B cell (primary cell): ENCODE data around the gene RANBP3. TPM values are rescaled to one million over a fixed set of nuclear protein-coding genes. Genes with fewer than 3 reads are reported as not detected.

ENCODE experiments used
- ATAC-seq: fragments of 200-7000 bp; cut with Tn5 transposase; one replicate; pipeline ENCODE4 v1.10.0; 2021; ENCODE audit warnings: low read depth, mild to moderate bottlenecking, moderate number of reproducible peaks, moderate library complexity
- CTCF ChIA-PET: fragments of 350-600 bp; sonication (Branson Sonifier 250); formaldehyde crosslinking; loops from one replicate; lab custom pipeline; 2021; ENCODE audit warnings: antibody characterized with exemption, inconsistent platforms; lab: Charles Lee
- POLR2A ChIA-PET: fragments of 350-600 bp; sonication (Branson Sonifier 250); formaldehyde crosslinking; loops from one replicate; lab custom pipeline; 2021; ENCODE audit warnings: antibody characterized with exemption; lab: Charles Lee
- DNase-seq: peaks from one replicate; pipeline ENCODE4 v3.0.0; 2013
- H2AFZ ChIP-seq: 2 replicates; pipeline ENCODE4 v1.6.1; 2012; ENCODE audit warnings: mild to moderate bottlenecking, low read depth, low read length; ENCODE audit not compliant: insufficient read depth, poor library complexity, severe bottlenecking
- H3K27ac ChIP-seq, 2 donors: 1 replicate in 1 of 2; 2 replicates in 1 of 2; pipeline ENCODE4 v1.5.1; 2012 to 2013; ENCODE audit warnings: low read length in 2 of 2, mild to moderate bottlenecking in 2 of 2, moderate library complexity in 1 of 2
- H3K27me3 ChIP-seq, 4 experiments: fragments of 200-600 bp in 1 of 4; sonication (generic) in 1 of 4; replicated peaks in 1 of 4; 1 replicate in 2 of 4; 2 replicates in 2 of 4; pipeline versions ENCODE4 v1.6.1 to v1.7.0; 2013 to 2016; ENCODE audit warnings: low read length in 3 of 4, mild to moderate bottlenecking in 2 of 4, mixed read lengths in 1 of 4, moderate library complexity in 1 of 4; ENCODE audit not compliant: insufficient read depth in 4 of 4, control insufficient read depth in 3 of 4; ENCODE audit errors: control extremely low read depth in 1 of 4
- H3K36me3 ChIP-seq, 2 experiments: replicated peaks in 1 of 2; 1 replicate in 1 of 2; 2 replicates in 1 of 2; pipeline versions ENCODE4 v1.6.1 to v1.7.1; 2013; ENCODE audit warnings: low read length in 1 of 2; ENCODE audit not compliant: insufficient read depth in 2 of 2, control insufficient read depth in 1 of 2; ENCODE audit errors: control extremely low read depth in 1 of 2, extremely low read depth in 1 of 2
- H3K4me1 ChIP-seq, 2 donors: fragments of 200-600 bp in 1 of 2; sonication (generic) in 1 of 2; 1 replicate in 1 of 2; 2 replicates in 1 of 2; pipeline versions ENCODE4 v1.5.1 to v1.6.1; 2013 to 2017; ENCODE audit warnings: low read length in 2 of 2; ENCODE audit not compliant: control insufficient read depth in 2 of 2, insufficient read depth in 2 of 2
- H3K4me2 ChIP-seq: replicated peaks from 2 replicates; pipeline ENCODE3; 2012; ENCODE audit warnings: mild to moderate bottlenecking, low read depth, low read length; ENCODE audit not compliant: poor library complexity, severe bottlenecking
- H3K4me3 ChIP-seq, 5 experiments: fragments of 200-600 bp in 1 of 5; sonication (generic) in 1 of 5; 1 replicate in 3 of 5; 2 replicates in 2 of 5; pipeline versions ENCODE4 v1.5.1 to v1.7.0; 2011 to 2016; ENCODE audit warnings: low read length in 4 of 5, mild to moderate bottlenecking in 4 of 5, low read depth in 2 of 5, control low read depth in 1 of 5, moderate library complexity in 1 of 5; ENCODE audit not compliant: insufficient read depth in 1 of 5; ENCODE audit errors: control extremely low read depth in 1 of 5, extremely low read depth in 1 of 5
- H3K79me2 ChIP-seq: fragments of 200-600 bp; sonication (generic); one replicate; pipeline ENCODE4 v1.6.0; 2016; ENCODE audit warnings: low read length; ENCODE audit not compliant: control insufficient read depth, insufficient read depth
- H3K9ac ChIP-seq: fragments of 200-600 bp; sonication (generic); 2 replicates; pipeline ENCODE4 v1.6.1; 2017; ENCODE audit warnings: mild to moderate bottlenecking, low read length, moderate library complexity
- H3K9me3 ChIP-seq, 3 donors: one replicate each; pipeline versions ENCODE4 v1.6.1 to v1.7.1; 2013; ENCODE audit warnings: low read length in 2 of 3; ENCODE audit not compliant: control insufficient read depth in 2 of 3, insufficient read depth in 1 of 3; ENCODE audit errors: control extremely low read depth in 1 of 3
- H4K20me1 ChIP-seq: 2 replicates; pipeline ENCODE4 v1.6.0; 2012; ENCODE audit warnings: mild to moderate bottlenecking, low read length; ENCODE audit not compliant: insufficient read depth, control insufficient read depth, poor library complexity, severe bottlenecking
- H3K27ac Mint-ChIP-seq: one replicate; pipeline ENCODE4 v1.8.0; 2021; ENCODE audit warnings: mixed read lengths
- H3K27me3 Mint-ChIP-seq: one replicate; pipeline ENCODE4 v1.8.0; 2021; ENCODE audit warnings: mixed read lengths
- H3K4me1 Mint-ChIP-seq: one replicate; pipeline ENCODE4 v1.8.0; 2021; ENCODE audit warnings: mixed read lengths
- H3K4me3 Mint-ChIP-seq: one replicate; pipeline ENCODE4 v1.8.0; 2021; ENCODE audit warnings: mixed read lengths
- H3K9me3 Mint-ChIP-seq: one replicate; pipeline ENCODE4 v1.8.0; 2022; ENCODE audit warnings: mixed read lengths; ENCODE audit not compliant: insufficient read depth
- CTCF ChIP-seq: fragments of 200-600 bp; IDR thresholded peaks from one replicate; pipeline ENCODE4 v1.8.0; 2022; ENCODE audit warnings: antibody characterized with exemption, mild to moderate bottlenecking
- EZH2 ChIP-seq: IDR thresholded peaks from 2 replicates; pipeline ENCODE4 v1.6.1; 2012; ENCODE audit warnings: borderline replicate concordance, low read depth, mild to moderate bottlenecking, moderate library complexity, low read length; ENCODE audit not compliant: insufficient read depth, poor library complexity, severe bottlenecking
- WGBS: methylation state at CpG from one replicate; pipeline ENCODE4 v1.1.5; 2013; ENCODE audit warnings: missing lambda C conversion rate; ENCODE audit not compliant: insufficient coverage; 5-methylcytosine and 5-hydroxymethylcytosine counted together
- intact Hi-C: fragments of 100-400 bp; cut with micrococcal nuclease; formaldehyde crosslinking; loops from one replicate; pipeline ENCODE4 v1.10.0; 2022
- polyA plus RNA-seq: library from polyadenylated mRNA; depleted of rRNA; stranded (reverse); fragments of >200 nt; gene quantifications from 2 replicates; pipeline ENCODE4 v1.2.3, GENCODE V29; 2012
- total RNA-seq, 2 donors: library from RNA; stranded (reverse); fragments of 120-200 nt in 1 of 2; gene quantifications; 1 replicate in 1 of 2; 2 replicates in 1 of 2; pipeline versions ENCODE4 v1.2.3 to v1.2.4, GENCODE V29; 2013 to 2022

Gene RANBP3
- total and polyA plus RNA-seq, 2 donors (not counting 1 experiment from before 2014, with no cell fraction given), result 86.7 to 91.7 TPM

GRCh38 chr19:5990289-5990797 is 12.4 kb upstream of the RANBP3 start:
- Mint-ChIP-seq H3K4me3 (peak overlapping the region; percentile 79), H3K4me1 (peaks cover 29% of the 10 kb centered on the region), H3K27ac (peak overlapping the region; percentile 72), H3K27me3 (no peaks in the 10 kb centered on the region), H3K9me3 (no peaks in the 10 kb centered on the region)
- Histone ChIP-seq H3K9ac (no peak overlapping the region), H4K20me1 (no peaks in the 10 kb centered on the region), H3K4me2 (no peak overlapping the region), H3K36me3 (no peaks in the 10 kb centered on the region), H3K9me3 (peaks cover 0 to 9% (median 0%) of the 10 kb centered on the region in 3 donors), H3K27me3 (no peaks in the 10 kb centered on the region), H3K4me3 (no peak overlapping the region), H3K27ac (no peak overlapping the region), H2AFZ (no peak overlapping the region), H3K4me1 (peaks cover 0 to 26% of the 10 kb centered on the region in 2 donors), H3K79me2 (no peaks in the 10 kb centered on the region)
- CTCF ChIA-PET, result interaction anchor here (2.0 to 8.7 kb wide), 5 partner anchors 11 to 136 kb away, joined by 4 to 51 read pairs (median 35); partner anchors contain the start of gene RANBP3
- POLR2A ChIA-PET, result interaction anchor here (1.3 kb wide), 1 partner anchor 11 kb away, joined by 4 read pairs; no protein-coding TSS in a partner anchor
- DNase-seq (no peak), ATAC-seq (peak; percentile 53)
- TF ChIP-seq CTCF (no peak), EZH2 (no peak)
- intact Hi-C loops, result no loop called here
- WGBS, result 65% methylated on average over 8 of the region's 17 CpGs

- 85% methylated on average over 7 of the region's 8 CpGs for whole genome bisulfite sequencing
- ChIA-PET CTCF (interaction anchor here (0.8 to 8.7 kb wide), 9 partner anchors 10 to 137 kb away, joined by 4 to 51 read pairs (median 7); partner anchors contain the start of gene RANBP3), POLR2A (interaction anchor here (0.6 to 1.5 kb wide), 3 partner anchors 10 to 1251 kb away, joined by 3 to 4 read pairs (median 3); partner anchors contain the start of gene RANBP3)
- Mint-ChIP-seq H3K9me3 (no peaks in the 10 kb centered on the region), H3K27ac (no peak overlapping the region), H3K4me1 (peaks cover 29% of the 10 kb centered on the region), H3K4me3 (peak overlapping the region; percentile 2), H3K27me3 (no peaks in the 10 kb centered on the region)
- H3K4me2 ChIP-seq, result no peak overlapping the region
- ATAC-seq, result no peak
- no peaks in the 10 kb centered on the region for H4K20me1 ChIP-seq
- no peak overlapping the region for H2AFZ ChIP-seq
- no peak overlapping the region for H3K27ac ChIP-seq
- H3K36me3 ChIP-seq, result no peaks in the 10 kb centered on the region
- peaks cover 0 to 9% (median 0%) of the 10 kb centered on the region in 3 donors for H3K9me3 ChIP-seq
- DNase-seq, result no peak
- TF ChIP-seq CTCF, result no peak
- TF ChIP-seq EZH2, result no peak
- H3K79me2 ChIP-seq, result no peaks in the 10 kb centered on the region
- intact Hi-C loops, result no loop called here
- H3K9ac ChIP-seq, result no peak overlapping the region
- H3K4me1 ChIP-seq, result peaks cover 0 to 26% of the 10 kb centered on the region in 2 donors
- no peaks in the 10 kb centered on the region for H3K27me3 ChIP-seq
- no peak overlapping the region for H3K4me3 ChIP-seq
These were observed 11.6 kb upstream of the RANBP3 start for GRCh38 chr19:5989388-5990074.
